Stomach (tissue), 4 donors: ENCODE measurements around the gene PLCG2.

Experiments used
- POLR2A ChIP-seq, 4 donors: fragments of 450-650 bp; IDR thresholded peaks; one replicate each; pipeline ENCODE4 v1.6.1; 2016; ENCODE audit warnings: antibody characterized with exemption in 4 of 4, control low read depth in 2 of 4, mild to moderate bottlenecking in 1 of 4, moderate library complexity in 1 of 4
- POLR2AphosphoS5 ChIP-seq, 3 donors: sonication (generic); formaldehyde crosslinking; IDR thresholded peaks; one replicate each; pipeline ENCODE4 v1.6.1; 2016; ENCODE audit warnings: antibody characterized with exemption in 3 of 3
- TF ChIP-seq, protein P1 (sequence below), 7 experiments: fragments of 450-650 bp in 4 of 7; fragments of 200-600 bp in 3 of 7; sonication (generic) in 3 of 7; IDR thresholded peaks; one replicate each; pipeline ENCODE4 v1.5.1; 2016 to 2019; ENCODE audit warnings: antibody characterized with exemption in 7 of 7, control low read depth in 2 of 7, mild to moderate bottlenecking in 1 of 7

DNA sequence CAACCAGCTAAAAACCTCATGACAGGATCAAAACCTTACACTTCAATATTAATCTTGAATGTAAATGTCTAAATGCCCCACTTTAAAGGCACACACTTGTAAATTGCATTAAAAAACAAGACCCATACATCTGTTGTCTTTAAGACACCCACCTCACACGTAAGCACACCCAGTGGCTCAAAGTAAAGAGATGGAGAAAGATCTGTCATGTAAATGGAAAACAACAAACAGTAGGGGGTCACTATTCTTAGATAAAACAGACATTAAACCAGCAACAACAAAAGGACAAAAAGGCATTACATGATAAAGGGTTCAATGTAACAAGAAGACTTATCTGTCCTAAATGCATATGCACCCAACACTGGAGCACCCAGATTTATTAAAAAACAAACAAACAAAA lies 196.5 kb downstream of the PLCG2 start:
- TF ChIP-seq, protein P1, sequence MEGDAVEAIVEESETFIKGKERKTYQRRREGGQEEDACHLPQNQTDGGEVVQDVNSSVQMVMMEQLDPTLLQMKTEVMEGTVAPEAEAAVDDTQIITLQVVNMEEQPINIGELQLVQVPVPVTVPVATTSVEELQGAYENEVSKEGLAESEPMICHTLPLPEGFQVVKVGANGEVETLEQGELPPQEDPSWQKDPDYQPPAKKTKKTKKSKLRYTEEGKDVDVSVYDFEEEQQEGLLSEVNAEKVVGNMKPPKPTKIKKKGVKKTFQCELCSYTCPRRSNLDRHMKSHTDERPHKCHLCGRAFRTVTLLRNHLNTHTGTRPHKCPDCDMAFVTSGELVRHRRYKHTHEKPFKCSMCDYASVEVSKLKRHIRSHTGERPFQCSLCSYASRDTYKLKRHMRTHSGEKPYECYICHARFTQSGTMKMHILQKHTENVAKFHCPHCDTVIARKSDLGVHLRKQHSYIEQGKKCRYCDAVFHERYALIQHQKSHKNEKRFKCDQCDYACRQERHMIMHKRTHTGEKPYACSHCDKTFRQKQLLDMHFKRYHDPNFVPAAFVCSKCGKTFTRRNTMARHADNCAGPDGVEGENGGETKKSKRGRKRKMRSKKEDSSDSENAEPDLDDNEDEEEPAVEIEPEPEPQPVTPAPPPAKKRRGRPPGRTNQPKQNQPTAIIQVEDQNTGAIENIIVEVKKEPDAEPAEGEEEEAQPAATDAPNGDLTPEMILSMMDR (IDR thresholded peaks at IDR 0.05): no peak
- no peak for TF ChIP-seq POLR2A (IDR thresholded peaks at IDR 0.05)
- TF ChIP-seq POLR2AphosphoS5 (IDR thresholded peaks at IDR 0.05): no peak
